ENCODE measurements around the gene ZNF571. TPM values are rescaled to one million over a fixed set of nuclear protein-coding genes. Genes with fewer than 3 reads are reported as not detected.

ZNF571 gene
- total and polyA plus RNA-seq, 4 donors: 1.3 to 12.6 (median 3.2) TPM

DNA sequence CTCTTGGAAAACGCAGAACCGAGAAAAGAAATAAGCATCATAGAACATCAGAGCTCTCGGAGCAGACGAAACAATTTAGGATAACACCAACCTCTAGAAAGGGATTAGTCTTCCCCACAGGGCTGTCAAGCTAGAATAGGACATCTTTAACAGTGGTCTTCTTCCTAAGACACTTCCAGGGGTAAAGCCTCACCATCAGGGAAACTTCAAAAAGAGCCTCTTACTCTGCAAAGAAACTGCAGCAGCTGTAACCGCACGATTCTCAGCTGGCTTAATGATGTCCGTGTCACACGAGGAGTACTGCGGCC is 642 bp downstream of the ZNF571 start:
- peak overlapping the region; percentile 95 to 99 for H3K9ac ChIP-seq (ENCODE audit: insufficient read depth in 1 of 2, low read length in 2 of 2)
- peaks cover 0 to 13% (median 3%) of the 10 kb centered on the region in 4 donors for H3K9me3 ChIP-seq (ENCODE audit: control insufficient read depth in 4 of 4, insufficient read depth in 3 of 4, low read length in 3 of 4)
- peak overlapping the region; percentile 75 for H3K4me3 ChIP-seq
- peak overlapping the region; percentile 79 to 94 for H3K27ac ChIP-seq (ENCODE audit: low read depth in 1 of 2, low read length in 1 of 2)
- 2 to 4% methylated on average over 9 of the region's 9 CpGs for WGBS, 2 donors
- H3K4me1 ChIP-seq (ENCODE audit: control insufficient read depth in 5 of 5, insufficient read depth in 5 of 5, low read length in 5 of 5): peaks cover 0 to 10% (median 2%) of the 10 kb centered on the region in 5 donors
- H3K36me3 ChIP-seq (ENCODE audit: control insufficient read depth in 4 of 4, insufficient read depth in 4 of 4, low read length in 4 of 4): peaks cover 4 to 8% (median 6%) of the 10 kb centered on the region in 4 donors
- H3K27me3 ChIP-seq (ENCODE audit: control insufficient read depth in 3 of 3, insufficient read depth in 3 of 3, low read length in 2 of 3): no peaks in the 10 kb centered on the region
- DNase-seq (no peak), ATAC-seq (ENCODE audit: insufficient read depth, low FRiP score) (no peak)
- TF ChIP-seq, protein P1, sequence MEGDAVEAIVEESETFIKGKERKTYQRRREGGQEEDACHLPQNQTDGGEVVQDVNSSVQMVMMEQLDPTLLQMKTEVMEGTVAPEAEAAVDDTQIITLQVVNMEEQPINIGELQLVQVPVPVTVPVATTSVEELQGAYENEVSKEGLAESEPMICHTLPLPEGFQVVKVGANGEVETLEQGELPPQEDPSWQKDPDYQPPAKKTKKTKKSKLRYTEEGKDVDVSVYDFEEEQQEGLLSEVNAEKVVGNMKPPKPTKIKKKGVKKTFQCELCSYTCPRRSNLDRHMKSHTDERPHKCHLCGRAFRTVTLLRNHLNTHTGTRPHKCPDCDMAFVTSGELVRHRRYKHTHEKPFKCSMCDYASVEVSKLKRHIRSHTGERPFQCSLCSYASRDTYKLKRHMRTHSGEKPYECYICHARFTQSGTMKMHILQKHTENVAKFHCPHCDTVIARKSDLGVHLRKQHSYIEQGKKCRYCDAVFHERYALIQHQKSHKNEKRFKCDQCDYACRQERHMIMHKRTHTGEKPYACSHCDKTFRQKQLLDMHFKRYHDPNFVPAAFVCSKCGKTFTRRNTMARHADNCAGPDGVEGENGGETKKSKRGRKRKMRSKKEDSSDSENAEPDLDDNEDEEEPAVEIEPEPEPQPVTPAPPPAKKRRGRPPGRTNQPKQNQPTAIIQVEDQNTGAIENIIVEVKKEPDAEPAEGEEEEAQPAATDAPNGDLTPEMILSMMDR (IDR thresholded peaks at IDR 0.05; ENCODE audit: control extremely low read depth, extremely low read depth): no peak

DNA sequence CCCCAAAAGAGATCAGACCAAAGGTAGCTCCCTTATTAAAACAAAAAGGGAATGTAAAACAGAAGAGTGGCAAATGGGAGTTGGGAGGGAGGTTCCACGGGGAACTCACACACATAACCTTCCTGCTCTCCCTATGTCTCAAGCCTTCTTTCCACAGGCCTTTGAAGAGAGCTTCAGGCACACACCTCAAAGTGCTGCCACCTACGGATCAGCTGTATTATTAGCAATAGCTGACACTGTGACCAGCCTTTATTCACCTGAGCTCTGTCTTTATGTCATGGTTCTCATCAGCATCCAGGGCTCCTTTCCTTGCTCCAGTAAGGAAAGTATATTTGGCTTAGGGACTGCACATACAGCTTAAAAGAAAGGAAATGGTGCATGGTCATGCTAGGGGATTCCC is 11.3 kb downstream of the ZNF571 start:
- peaks cover 32 to 60% (median 43%) of the 10 kb centered on the region in 4 donors for H3K9me3 ChIP-seq (ENCODE audit: control insufficient read depth in 4 of 4, insufficient read depth in 3 of 4, low read length in 3 of 4)
- no peak overlapping the region for H3K4me3 ChIP-seq
- WGBS, 2 donors: 78 to 91% methylated on average over 2 of the region's 2 CpGs
- no peak overlapping the region for H3K27ac ChIP-seq (ENCODE audit: low read depth in 1 of 2, low read length in 1 of 2)
- H3K9ac ChIP-seq (ENCODE audit: insufficient read depth in 1 of 2, low read length in 2 of 2): no peak overlapping the region
- DNase-seq (no peak), ATAC-seq (ENCODE audit: insufficient read depth, low FRiP score) (no peak)
- no peaks in the 10 kb centered on the region for H3K4me1 ChIP-seq (ENCODE audit: control insufficient read depth in 5 of 5, insufficient read depth in 5 of 5, low read length in 5 of 5)
- TF ChIP-seq, protein P1 (IDR thresholded peaks at IDR 0.05; ENCODE audit: control extremely low read depth, extremely low read depth): no peak
- no peaks in the 10 kb centered on the region for H3K27me3 ChIP-seq (ENCODE audit: control insufficient read depth in 3 of 3, insufficient read depth in 3 of 3, low read length in 2 of 3)
- H3K36me3 ChIP-seq (ENCODE audit: control insufficient read depth in 4 of 4, insufficient read depth in 4 of 4, low read length in 4 of 4): peaks cover 31 to 79% (median 55%) of the 10 kb centered on the region in 4 donors

DNA sequence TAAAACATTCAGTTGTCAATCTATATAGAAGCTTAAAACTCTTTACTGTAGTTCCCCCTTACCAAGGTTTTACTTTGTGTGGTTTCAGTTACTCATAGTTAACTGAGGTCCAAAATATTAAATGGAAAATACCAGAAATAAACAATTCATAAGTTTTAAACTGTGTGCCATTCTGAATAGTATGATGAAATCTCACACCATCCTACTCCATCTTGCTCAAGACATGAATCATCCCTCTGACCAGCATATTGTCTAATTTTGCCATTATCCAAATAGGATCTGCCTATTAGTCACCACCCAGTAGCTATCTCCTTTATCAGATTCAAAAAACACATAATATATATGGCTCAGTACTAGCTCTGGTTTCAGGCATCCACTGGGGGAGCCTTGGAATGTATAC is 22.4 kb downstream of the ZNF571 start:
- no peak overlapping the region for H3K9ac ChIP-seq (ENCODE audit: insufficient read depth in 1 of 2, low read length in 2 of 2)
- peaks cover 21 to 72% (median 29%) of the 10 kb centered on the region in 4 donors for H3K9me3 ChIP-seq (ENCODE audit: control insufficient read depth in 4 of 4, insufficient read depth in 3 of 4, low read length in 3 of 4)
- H3K4me3 ChIP-seq: no peak overlapping the region
- DNase-seq: no peak
- H3K36me3 ChIP-seq (ENCODE audit: control insufficient read depth in 4 of 4, insufficient read depth in 4 of 4, low read length in 4 of 4): peaks cover 4 to 55% (median 23%) of the 10 kb centered on the region in 4 donors
- no peaks in the 10 kb centered on the region for H3K27me3 ChIP-seq (ENCODE audit: control insufficient read depth in 3 of 3, insufficient read depth in 3 of 3, low read length in 2 of 3)
- no peak overlapping the region for H3K27ac ChIP-seq (ENCODE audit: low read depth in 1 of 2, low read length in 1 of 2)
- no peak for ATAC-seq (ENCODE audit: insufficient read depth, low FRiP score)
- H3K4me1 ChIP-seq (ENCODE audit: control insufficient read depth in 5 of 5, insufficient read depth in 5 of 5, low read length in 5 of 5): no peaks in the 10 kb centered on the region
- TF ChIP-seq, protein P1 (IDR thresholded peaks at IDR 0.05; ENCODE audit: control extremely low read depth, extremely low read depth): no peak

DNA sequence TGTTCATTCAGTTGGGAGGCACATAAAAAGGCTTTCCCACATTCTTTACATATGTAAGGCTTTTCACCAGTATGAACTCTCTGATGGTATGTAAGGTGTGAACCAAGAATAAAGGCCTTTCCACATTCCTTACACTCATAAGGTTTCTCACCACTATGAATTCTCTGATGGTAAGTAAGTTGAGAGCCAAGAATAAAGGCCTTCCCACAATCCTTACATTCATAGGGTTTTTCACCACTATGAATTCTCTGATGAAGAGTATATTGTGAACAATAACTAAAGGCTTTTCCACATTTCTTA is 29.3 kb downstream of the ZNF571 start:
- no peaks in the 10 kb centered on the region for H3K27me3 ChIP-seq (ENCODE audit: control insufficient read depth in 3 of 3, insufficient read depth in 3 of 3, low read length in 2 of 3)
- H3K27ac ChIP-seq (ENCODE audit: low read depth in 1 of 2, low read length in 1 of 2): no peak overlapping the region
- TF ChIP-seq, protein P1 (IDR thresholded peaks at IDR 0.05; ENCODE audit: control extremely low read depth, extremely low read depth): no peak
- H3K9me3 ChIP-seq (ENCODE audit: control insufficient read depth in 4 of 4, insufficient read depth in 3 of 4, low read length in 3 of 4): peaks cover 25 to 77% (median 52%) of the 10 kb centered on the region in 4 donors
- no peak overlapping the region for H3K4me3 ChIP-seq
- peaks cover 4 to 69% (median 34%) of the 10 kb centered on the region in 4 donors for H3K36me3 ChIP-seq (ENCODE audit: control insufficient read depth in 4 of 4, insufficient read depth in 4 of 4, low read length in 4 of 4)
- no peak for ATAC-seq (ENCODE audit: insufficient read depth, low FRiP score)
- no peak for DNase-seq
- H3K9ac ChIP-seq (ENCODE audit: insufficient read depth in 1 of 2, low read length in 2 of 2): no peak overlapping the region
- no peaks in the 10 kb centered on the region for H3K4me1 ChIP-seq (ENCODE audit: control insufficient read depth in 5 of 5, insufficient read depth in 5 of 5, low read length in 5 of 5)

Data from lung (tissue), 12 donors.